GM12874 (cell line): ENCODE data around the gene OOSP4B.

Source experiments
- TF ChIP-seq, protein P1 (sequence below): IDR thresholded peaks from 2 replicates; pipeline ENCODE4 v1.5.1; 2011; ENCODE audit warnings: low read depth, mild to moderate bottlenecking, control low read depth, low read length, moderate library complexity; ENCODE audit not compliant: insufficient read depth

OOSP4B gene

DNA sequence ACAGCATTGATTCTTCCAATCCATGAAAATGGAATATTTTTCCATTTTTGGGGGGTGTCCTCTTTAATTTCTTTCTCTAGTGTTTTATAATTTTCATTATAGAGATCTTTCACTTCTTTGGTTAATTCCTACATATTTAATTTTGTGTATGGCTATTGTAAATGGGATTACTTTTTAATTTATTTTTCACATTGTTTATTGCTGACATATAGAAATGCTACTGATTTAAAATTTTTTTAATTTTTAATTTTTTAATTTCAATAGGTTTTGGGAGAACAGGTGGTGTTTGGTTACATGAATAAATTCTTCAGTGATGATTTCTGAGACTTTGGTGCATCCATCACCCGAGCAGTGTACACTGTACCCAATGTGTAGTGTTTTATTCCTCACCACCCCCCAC, 26.6 kb upstream of the OOSP4B start:
- TF ChIP-seq, protein P1, sequence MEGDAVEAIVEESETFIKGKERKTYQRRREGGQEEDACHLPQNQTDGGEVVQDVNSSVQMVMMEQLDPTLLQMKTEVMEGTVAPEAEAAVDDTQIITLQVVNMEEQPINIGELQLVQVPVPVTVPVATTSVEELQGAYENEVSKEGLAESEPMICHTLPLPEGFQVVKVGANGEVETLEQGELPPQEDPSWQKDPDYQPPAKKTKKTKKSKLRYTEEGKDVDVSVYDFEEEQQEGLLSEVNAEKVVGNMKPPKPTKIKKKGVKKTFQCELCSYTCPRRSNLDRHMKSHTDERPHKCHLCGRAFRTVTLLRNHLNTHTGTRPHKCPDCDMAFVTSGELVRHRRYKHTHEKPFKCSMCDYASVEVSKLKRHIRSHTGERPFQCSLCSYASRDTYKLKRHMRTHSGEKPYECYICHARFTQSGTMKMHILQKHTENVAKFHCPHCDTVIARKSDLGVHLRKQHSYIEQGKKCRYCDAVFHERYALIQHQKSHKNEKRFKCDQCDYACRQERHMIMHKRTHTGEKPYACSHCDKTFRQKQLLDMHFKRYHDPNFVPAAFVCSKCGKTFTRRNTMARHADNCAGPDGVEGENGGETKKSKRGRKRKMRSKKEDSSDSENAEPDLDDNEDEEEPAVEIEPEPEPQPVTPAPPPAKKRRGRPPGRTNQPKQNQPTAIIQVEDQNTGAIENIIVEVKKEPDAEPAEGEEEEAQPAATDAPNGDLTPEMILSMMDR = no peak

DNA sequence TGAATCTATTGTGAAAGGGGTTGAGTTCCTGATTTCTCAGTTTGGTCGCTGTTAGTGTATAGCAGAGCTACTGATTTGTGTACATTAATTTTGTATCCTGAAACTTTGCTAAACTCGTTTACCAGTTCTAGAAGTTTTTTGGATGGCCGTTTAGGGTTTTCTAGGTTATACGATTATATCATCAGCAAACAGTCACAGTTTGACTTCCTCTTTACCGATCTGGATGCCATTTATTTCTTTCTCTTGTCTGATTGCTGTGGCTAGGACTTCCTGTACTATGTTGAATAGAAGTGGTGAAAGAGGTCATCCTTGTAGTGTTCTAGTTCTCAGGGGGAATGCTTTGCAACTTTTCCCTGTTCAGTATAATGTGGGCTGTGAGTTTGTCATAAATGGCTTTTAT, 24.6 kb upstream of the OOSP4B start:
- TF ChIP-seq, protein P1 = no peak

DNA sequence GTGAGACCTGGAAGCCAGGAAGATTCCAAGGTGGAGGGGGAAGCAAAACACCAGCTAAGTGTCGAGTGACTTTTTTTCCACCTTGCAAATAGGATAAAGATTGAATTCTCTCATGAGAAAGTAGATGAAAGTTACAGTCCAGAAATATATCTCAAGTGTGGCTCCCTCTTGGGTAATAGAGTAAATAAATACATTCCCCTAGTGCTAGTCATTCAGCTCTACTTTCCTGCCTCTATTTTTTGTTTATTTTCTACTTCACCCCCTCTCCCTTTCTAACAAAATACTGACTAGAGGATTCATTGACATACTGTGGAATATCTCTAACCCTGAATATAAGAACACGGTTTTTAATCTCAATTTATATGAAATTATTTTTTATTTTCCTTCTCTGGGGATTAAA, 19.2 kb upstream of the OOSP4B start:
- TF ChIP-seq, protein P1 = no peak

DNA sequence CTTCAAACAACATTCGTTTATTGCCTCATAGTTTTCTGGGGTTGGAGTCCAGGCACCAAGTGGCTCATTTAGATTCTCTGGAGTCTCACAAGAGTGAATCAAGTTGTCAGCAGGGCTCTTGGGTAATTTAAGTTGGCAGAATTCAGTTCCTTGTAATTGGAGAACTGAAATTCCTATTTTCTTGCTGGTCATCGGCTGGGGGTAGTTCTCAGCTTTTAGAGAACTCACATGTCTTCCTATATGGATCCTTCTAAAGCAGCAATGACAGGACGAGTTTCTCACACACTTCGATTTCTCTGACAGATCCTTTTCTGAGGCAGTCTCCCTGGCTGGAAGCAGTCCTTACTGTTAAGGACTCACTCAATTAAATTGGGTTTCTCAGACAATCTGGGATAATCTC, 17.3 kb upstream of the OOSP4B start:
- TF ChIP-seq, protein P1 = no peak

DNA sequence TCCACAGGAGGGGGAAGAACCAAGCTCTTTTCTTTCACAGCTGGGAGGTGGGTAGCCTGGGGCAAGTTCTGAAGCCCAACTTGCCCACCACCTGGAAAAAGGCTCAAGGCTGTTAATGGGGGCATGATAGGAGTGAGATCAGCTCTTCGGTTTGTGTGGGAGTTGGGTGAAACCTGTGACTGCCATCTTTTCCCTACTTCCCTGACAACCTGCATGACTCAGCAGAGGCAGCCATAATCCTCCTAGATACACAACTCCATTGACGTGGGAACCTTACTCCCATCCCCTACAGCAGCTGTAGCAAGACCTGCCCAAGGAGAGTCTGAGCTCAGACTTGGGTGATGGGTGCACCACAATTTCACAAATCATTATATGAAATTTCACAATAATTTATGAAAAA, 13.3 kb upstream of the OOSP4B start:
- TF ChIP-seq, protein P1 = no peak

DNA sequence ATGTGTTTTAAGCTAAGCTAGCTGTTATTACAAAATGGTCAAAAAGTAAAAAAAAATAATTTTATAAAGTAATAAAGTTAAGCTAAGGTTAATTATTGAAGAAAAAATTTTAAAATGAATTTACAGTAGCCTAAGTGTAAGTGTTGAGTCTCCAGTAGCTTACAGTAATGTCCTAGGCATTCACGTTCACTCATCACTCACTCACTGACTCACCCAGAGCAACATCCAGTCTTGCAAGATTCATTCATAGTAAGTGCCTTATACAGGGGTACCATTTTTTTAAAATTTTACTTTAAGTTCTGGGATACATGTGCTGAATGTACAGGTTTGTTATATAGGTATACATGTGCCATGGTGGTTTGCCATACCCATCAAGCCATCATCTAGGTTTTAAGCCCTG, 11.6 kb upstream of the OOSP4B start:
- TF ChIP-seq, protein P1 = no peak

DNA sequence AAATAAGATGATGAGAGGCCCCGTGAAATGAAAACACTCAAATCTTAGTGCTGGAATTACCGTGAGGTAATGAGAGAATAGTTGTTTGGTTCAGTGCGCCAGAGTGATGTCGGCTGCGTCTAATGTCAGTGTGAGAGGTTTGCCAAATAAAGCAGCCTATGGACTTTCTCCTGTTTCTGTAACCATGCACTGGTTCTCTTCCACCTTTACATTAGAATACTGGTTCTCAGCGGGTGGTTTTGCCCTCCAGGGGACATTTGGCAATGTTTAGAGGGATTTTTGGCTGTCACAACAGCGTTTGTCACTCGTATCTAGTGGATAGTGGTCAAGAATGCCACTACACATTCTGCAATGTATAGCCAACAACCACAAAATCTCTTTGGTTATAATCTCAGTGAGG, 1.1 kb downstream of the OOSP4B start:
- TF ChIP-seq, protein P1 = no peak
